PC-9 (cell line): Measurements from ENCODE around the gene GDPD4. TPM values are rescaled to one million over a fixed set of nuclear protein-coding genes. Genes with fewer than 3 reads are reported as not detected.

Experiments
- BruUV-seq: library from RNA; stranded (reverse); fragments of 400-500 nt; replicated peaks from 2 replicates; lab custom pipeline; 2021; lab: Mats Ljungman, UMichigan
- CTCF ChIA-PET: fragments of 300-600 bp; sonication (Branson Sonifier 250); formaldehyde crosslinking; loops from one replicate; lab custom pipeline; 2022; ENCODE audit warnings: antibody characterized with exemption; lab: Charles Lee
- POLR2A ChIA-PET: fragments of 300-600 bp; sonication (Branson Sonifier 250); formaldehyde crosslinking; loops from one replicate; lab custom pipeline; 2022; ENCODE audit warnings: antibody characterized with exemption; ENCODE audit not compliant: unreplicated experiment; lab: Charles Lee
- DNase-seq, 2 experiments: peaks; one replicate each; pipeline versions ENCODE4 v3.0.0 to v3.0.0-alpha.2; 2015 to 2022; ENCODE audit warnings: mixed read lengths in 1 of 2
- H2AFZ ChIP-seq: fragments of 200-600 bp; sonication (generic); 2 replicates; pipeline ENCODE4 v1.8.1; 2017; ENCODE audit warnings: antibody characterized with exemption
- H3F3A ChIP-seq: fragments of 200-600 bp; sonication (generic); 2 replicates; pipeline ENCODE4 v1.8.1; 2017; ENCODE audit warnings: antibody characterized with exemption, mild to moderate bottlenecking, low read depth; ENCODE audit not compliant: insufficient read depth
- H3K27ac ChIP-seq: fragments of 200-600 bp; sonication (generic); 2 replicates; pipeline ENCODE4 v1.6.1; 2016; ENCODE audit warnings: mixed run types
- H3K27me3 ChIP-seq: fragments of 200-600 bp; sonication (generic); 2 replicates; pipeline ENCODE4 v1.6.1; 2016; ENCODE audit warnings: low read depth, mixed run types; ENCODE audit not compliant: insufficient read depth
- H3K36me3 ChIP-seq: fragments of 200-600 bp; sonication (generic); 2 replicates; pipeline ENCODE4 v1.6.1; 2016; ENCODE audit warnings: low read depth, mixed run types
- H3K4me1 ChIP-seq: fragments of 200-600 bp; sonication (generic); replicated peaks from 2 replicates; pipeline ENCODE4 v1.6.1; 2016; ENCODE audit warnings: mixed run types; ENCODE audit not compliant: insufficient read depth
- H3K4me2 ChIP-seq: fragments of 200-600 bp; sonication (generic); 2 replicates; pipeline ENCODE4 v1.6.1; 2017; ENCODE audit warnings: mixed run types
- H3K4me3 ChIP-seq: fragments of 200-600 bp; sonication (generic); 2 replicates; pipeline ENCODE4 v1.6.1; 2016; ENCODE audit warnings: mixed run types
- H3K79me2 ChIP-seq: fragments of 200-600 bp; sonication (generic); 2 replicates; pipeline ENCODE4 v1.6.1; 2017; ENCODE audit warnings: low read depth, mixed run types
- H3K9me2 ChIP-seq: fragments of 200-600 bp; sonication (generic); 2 replicates; pipeline ENCODE4 v1.8.1; 2017; ENCODE audit warnings: mild to moderate bottlenecking; ENCODE audit not compliant: insufficient read depth
- H3K9me3 ChIP-seq: fragments of 200-600 bp; sonication (generic); 2 replicates; pipeline ENCODE4 v1.8.1; 2016; ENCODE audit warnings: low read depth; ENCODE audit not compliant: insufficient read depth
- H4K20me1 ChIP-seq: fragments of 200-600 bp; sonication (generic); 2 replicates; pipeline ENCODE4 v1.8.1; 2017; ENCODE audit not compliant: insufficient read depth
- CTCF ChIP-seq: fragments of 200-600 bp; sonication (generic); conservative IDR thresholded peaks from 2 replicates; pipeline ENCODE4 v1.6.1; 2017; ENCODE audit warnings: mixed run types, antibody characterized with exemption, mild to moderate bottlenecking, moderate library complexity
- EZH2 ChIP-seq: fragments of 200-600 bp; sonication (generic); IDR thresholded peaks from 2 replicates; pipeline ENCODE4 v1.8.0; 2017; ENCODE audit warnings: antibody characterized with exemption, low read depth
- intact Hi-C: fragments of 100-400 bp; cut with micrococcal nuclease; formaldehyde crosslinking; loops from one replicate; pipeline ENCODE4 v1.10.0; 2022; ENCODE audit not compliant: unreplicated experiment
- total RNA-seq: library from RNA; stranded (reverse); gene quantifications from 2 replicates; pipeline ENCODE4 v1.2.3, GENCODE V29; 2021

Gene GDPD4
- total RNA-seq, 1 experiment from 2014 or later = not detected

GRCh38 chr11:77203901-77204753 is 97.4 kb downstream of the GDPD4 start:
- CTCF ChIA-PET = no interaction called here

GRCh38 chr11:77202941-77203900 is 98.3 kb downstream of the GDPD4 start:
- intact Hi-C loops = no loop called here
- no peak for TF ChIP-seq CTCF
- no peak for TF ChIP-seq EZH2
- Histone ChIP-seq H3K27ac (no peak overlapping the region), H3K27me3 (0 out of 2 replicates have a peak, but pooled peaks cover 5% of the 10 kb centered on the region), H3K4me3 (no peak overlapping the region), H3F3A (no peaks in the 10 kb centered on the region; the same call in 1 of the 2 replicates), H3K9me2 (no peaks in the 10 kb centered on the region), H3K4me2 (no peak overlapping the region), H3K79me2 (no peaks in the 10 kb centered on the region), H2AFZ (no peak overlapping the region), H4K20me1 (no peaks in the 10 kb centered on the region), H3K4me1 (no peaks in the 10 kb centered on the region), H3K9me3 (no peaks in the 10 kb centered on the region), H3K36me3 (no peaks in the 10 kb centered on the region)
- POLR2A ChIA-PET = no interaction called here
- DNase-seq = no peak
- CTCF ChIA-PET = no interaction called here
- no TSS peak for BruUV-seq

More at GRCh38 chr11:77203901-77204753, 97.4 kb downstream of the GDPD4 start:
- no peaks in the 10 kb centered on the region for H3K9me3 ChIP-seq
- no peak overlapping the region for H3K4me2 ChIP-seq
- no peak overlapping the region for H3K27ac ChIP-seq
- no TSS peak for BruUV-seq
- H3K4me3 ChIP-seq = no peak overlapping the region
- no peaks in the 10 kb centered on the region for H3K36me3 ChIP-seq
- no peak for DNase-seq
- TF ChIP-seq EZH2 = no peak
- no peaks in the 10 kb centered on the region for H3K9me2 ChIP-seq
- intact Hi-C loops = no loop called here
- POLR2A ChIA-PET = interaction anchor here (0.7 kb wide), 1 partner anchor 61 kb away, joined by 4 read pairs; no protein-coding TSS in a partner anchor
- no peaks in the 10 kb centered on the region for H3K79me2 ChIP-seq
- H4K20me1 ChIP-seq = no peaks in the 10 kb centered on the region
- no peak overlapping the region for H2AFZ ChIP-seq
- no peaks in the 10 kb centered on the region for H3K4me1 ChIP-seq
- no peaks in the 10 kb centered on the region; the same call in 1 of the 2 replicates for H3F3A ChIP-seq
- H3K27me3 ChIP-seq = 0 out of 2 replicates have a peak, but pooled peaks cover 5% of the 10 kb centered on the region

- H3K4me3 ChIP-seq = no peak overlapping the region
- H3K9me2 ChIP-seq = no peaks in the 10 kb centered on the region
- no peak overlapping the region for H3K4me2 ChIP-seq
- 0 out of 2 replicates have a peak, but pooled peaks cover 5% of the 10 kb centered on the region for H3K27me3 ChIP-seq
- H3K9me3 ChIP-seq = no peaks in the 10 kb centered on the region
- no peak overlapping the region for H3K27ac ChIP-seq
- TF ChIP-seq CTCF (no peak), EZH2 (no peak)
- intact Hi-C loops = no loop called here
- ChIA-PET CTCF (interaction anchor here (0.5 kb wide), 1 partner anchor 166 kb away, joined by 4 read pairs; no protein-coding TSS in a partner anchor), POLR2A (interaction anchor here (0.6 kb wide), 1 partner anchor 460 kb away, joined by 3 read pairs; no protein-coding TSS in a partner anchor)
- no peaks in the 10 kb centered on the region for H4K20me1 ChIP-seq
- H3F3A ChIP-seq = no peaks in the 10 kb centered on the region; the same call in 1 of the 2 replicates
- no peak for DNase-seq
- H3K79me2 ChIP-seq = no peaks in the 10 kb centered on the region
- no TSS peak for BruUV-seq
- H3K36me3 ChIP-seq = no peaks in the 10 kb centered on the region
- no peak overlapping the region for H2AFZ ChIP-seq
- H3K4me1 ChIP-seq = no peaks in the 10 kb centered on the region
Measured at GRCh38 chr11:77201991-77202841, 99.3 kb downstream of the GDPD4 start.
